Neural cell (in vitro differentiated cells): Measurements from ENCODE around the gene FAM163B.

Experiments
- CTCF ChIP-seq: fragments of 450-650 bp; IDR thresholded peaks from 2 replicates; pipeline ENCODE4 v1.5.1; 2014; ENCODE audit warnings: antibody characterized with exemption, mild to moderate bottlenecking, moderate library complexity; ENCODE audit not compliant: poor library complexity, severe bottlenecking
- EP300 ChIP-seq: fragments of 450-650 bp; conservative IDR thresholded peaks from 2 replicates; pipeline ENCODE4 v1.6.1; 2014; ENCODE audit warnings: antibody characterized with exemption, mild to moderate bottlenecking, moderate library complexity; ENCODE audit not compliant: poor library complexity, severe bottlenecking
- EZH2 ChIP-seq: fragments of 200-600, 300-800 bp; shearing (Covaris generic), sonication (generic); IDR thresholded peaks from 2 replicates; pipeline ENCODE4 v1.6.1; 2014; ENCODE audit warnings: antibody characterized with exemption, low read length, borderline replicate concordance, mild to moderate bottlenecking; ENCODE audit not compliant: insufficient read depth, poor library complexity, severe bottlenecking
- POLR2AphosphoS5 ChIP-seq: IDR thresholded peaks from 2 replicates; pipeline ENCODE4 v1.6.1; 2012

GRCh38 chr9:133598978-133599377, 10.2 kb downstream of the FAM163B start:
- no peak for TF ChIP-seq POLR2AphosphoS5
- TF ChIP-seq CTCF: no peak
- no peak for TF ChIP-seq EZH2
- no peak for TF ChIP-seq EP300
